Fibroblast of lung (primary cell): ENCODE measurements around the gene SMC6.

Source experiments
- CTCF ChIP-seq, 2 donors: IDR thresholded peaks in 1 of 2; conservative IDR thresholded peaks in 1 of 2; 1 replicate in 1 of 2; 2 replicates in 1 of 2; pipeline ENCODE4 v1.5.1; 2011 to 2012; ENCODE audit warnings: low read length in 2 of 2, control low read depth in 1 of 2, inconsistent platforms in 1 of 2, low read depth in 1 of 2, mild to moderate bottlenecking in 1 of 2
- EZH2 ChIP-seq: IDR thresholded peaks from 2 replicates; pipeline ENCODE4 v1.5.1; 2012; ENCODE audit warnings: low read length, control low read depth, mild to moderate bottlenecking; ENCODE audit errors: missing control alignments

DNA sequence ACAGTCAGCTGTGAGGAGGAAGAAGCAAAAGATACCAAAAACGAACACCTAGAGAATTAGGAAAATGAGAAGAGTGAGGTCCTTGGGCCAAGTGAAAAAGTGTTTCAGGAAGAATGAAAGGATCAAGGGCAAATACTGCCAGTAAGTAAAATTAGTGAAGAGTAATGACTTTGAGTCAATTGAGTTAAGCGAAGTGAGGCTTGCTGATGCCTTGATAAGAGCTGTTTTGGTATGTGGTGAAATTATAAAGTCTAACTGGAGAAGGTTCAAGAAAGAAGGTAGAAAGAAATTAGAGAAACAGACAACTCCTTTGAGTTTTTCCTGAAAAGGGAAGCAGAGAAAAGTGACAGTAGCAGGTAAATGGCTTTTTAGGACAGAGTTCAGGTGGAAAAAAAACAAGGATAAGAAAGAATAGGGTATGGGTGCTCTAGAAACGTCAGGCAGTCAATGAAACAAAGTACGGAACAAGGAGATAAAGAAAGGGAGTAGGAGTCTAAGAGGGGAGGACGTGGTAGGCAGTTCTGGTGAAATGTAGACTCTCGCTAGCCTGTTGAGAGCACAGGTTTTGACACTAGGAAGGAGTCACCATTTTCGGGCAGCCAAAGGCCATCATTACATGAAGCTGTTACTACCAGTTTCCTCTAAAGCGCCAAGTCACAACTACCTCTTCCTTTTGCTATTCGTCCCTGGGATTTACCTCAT lies 42.9 kb downstream of the SMC6 start:
- no peak for TF ChIP-seq CTCF (conservative IDR thresholded peaks at IDR 0.05 in 1 of 2, IDR thresholded peaks at IDR 0.05 in 1 of 2; ENCODE audit: low read depth in 1 of 2, low read length in 2 of 2)
- no peak for TF ChIP-seq EZH2
